Measurements from ENCODE around the gene WDR88.

The WDR88 gene

GRCh38 chr19:33201886-33202545 is 70.1 kb downstream of the WDR88 start:
- no peak for DNase-seq (ENCODE audit: low read depth)
- no peak overlapping the region for H3K4me3 ChIP-seq (ENCODE audit: low read depth, low read length)
- no peak for TF ChIP-seq CTCF (conservative IDR thresholded peaks at IDR 0.05; ENCODE audit: low read depth, low read length)

- DNase-seq (ENCODE audit: low read depth): no peak
- no peak overlapping the region for H3K4me3 ChIP-seq (ENCODE audit: low read depth, low read length)
- TF ChIP-seq CTCF (conservative IDR thresholded peaks at IDR 0.05; ENCODE audit: low read depth, low read length): no peak
Observed at GRCh38 chr19:33202546-33203507, 70.9 kb downstream of the WDR88 start.

DNA sequence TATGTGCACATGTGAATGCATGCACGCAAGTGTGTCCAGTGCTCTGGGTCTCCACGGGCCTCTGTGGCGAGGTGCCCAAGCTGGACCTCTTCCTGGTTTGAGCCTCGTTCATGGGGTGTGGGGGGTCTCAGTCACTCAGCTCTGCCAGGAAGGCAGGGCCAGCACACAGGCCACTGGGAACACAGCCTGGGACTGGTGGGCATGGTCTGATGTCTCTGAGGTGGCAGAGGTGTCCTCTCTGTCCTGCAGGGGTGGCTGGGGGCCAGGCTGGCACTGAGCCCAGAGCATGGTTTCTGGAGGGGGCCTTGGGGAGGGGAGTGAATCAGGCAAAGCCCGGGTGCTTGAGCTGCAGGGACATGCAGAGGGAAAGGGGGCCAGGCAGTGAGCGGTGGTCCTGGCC is 71.6 kb downstream of the WDR88 start:
- no peak for TF ChIP-seq CTCF (conservative IDR thresholded peaks at IDR 0.05; ENCODE audit: low read depth, low read length)
- no peak for DNase-seq (ENCODE audit: low read depth)
- H3K4me3 ChIP-seq (ENCODE audit: low read depth, low read length): no peak overlapping the region

DNA sequence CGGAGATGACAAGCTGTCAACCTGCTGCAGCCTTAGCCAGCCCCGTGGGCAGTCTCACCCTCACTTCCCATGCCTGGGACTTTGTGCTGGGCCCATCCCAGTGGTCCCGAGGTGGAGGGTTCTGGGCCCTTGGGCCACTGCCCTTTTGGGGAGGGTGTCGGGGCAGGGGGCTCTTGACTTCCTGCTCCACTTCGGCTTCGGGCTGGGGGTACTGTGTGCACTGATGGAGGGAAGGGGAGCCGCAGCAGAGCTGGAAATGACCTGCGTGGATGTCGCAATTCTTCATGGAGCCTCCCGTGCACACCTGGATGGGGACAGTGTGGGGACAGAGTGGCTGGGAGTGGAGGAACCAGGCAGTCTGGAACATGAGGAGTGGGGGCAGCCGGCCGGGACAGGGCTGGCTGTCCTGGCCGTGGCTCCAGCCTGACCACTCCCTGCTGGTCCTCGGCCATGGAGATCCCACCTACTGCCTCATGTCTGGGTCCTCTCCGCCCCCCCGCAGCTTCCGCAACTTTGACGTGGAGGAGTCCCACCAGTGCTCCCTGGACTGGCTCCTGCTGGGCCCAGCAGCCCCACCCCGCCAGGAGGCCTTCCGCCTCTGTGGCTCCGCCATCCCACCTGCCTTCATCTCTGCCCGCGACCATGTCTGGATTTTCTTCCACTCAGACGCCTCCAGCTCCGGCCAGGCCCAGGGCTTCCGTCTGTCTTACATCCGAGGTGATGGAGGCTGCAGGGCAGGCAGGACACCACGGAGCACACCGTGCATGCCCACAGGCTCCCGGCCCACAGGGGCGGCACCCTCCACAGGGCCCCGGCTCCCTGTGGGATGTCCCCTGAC is 72.4 kb downstream of the WDR88 start:
- no peak overlapping the region for H3K4me3 ChIP-seq (ENCODE audit: low read depth, low read length)
- DNase-seq (ENCODE audit: low read depth): no peak
- no peak for TF ChIP-seq CTCF (conservative IDR thresholded peaks at IDR 0.05; ENCODE audit: low read depth, low read length)

GRCh38 chr19:33205110-33205509 is 73.2 kb downstream of the WDR88 start:
- TF ChIP-seq CTCF (conservative IDR thresholded peaks at IDR 0.05; ENCODE audit: low read depth, low read length): no peak
- no peak for DNase-seq (ENCODE audit: low read depth)
- H3K4me3 ChIP-seq (ENCODE audit: low read depth, low read length): no peak overlapping the region

GRCh38 chr19:33205531-33206260 is 73.8 kb downstream of the WDR88 start:
- DNase-seq (ENCODE audit: low read depth): no peak
- no peak overlapping the region for H3K4me3 ChIP-seq (ENCODE audit: low read depth, low read length)
- TF ChIP-seq CTCF (conservative IDR thresholded peaks at IDR 0.05; ENCODE audit: low read depth, low read length): no peak

Data from choroid plexus epithelial cell (primary cell).